GM19397 (cell line): ENCODE measurements around the gene GLT8D1.

Experiments
- ATAC-seq: cut with Tn5 transposase; IDR thresholded peaks from one replicate; pipeline ENCODE4 v1.9.1; 2021; ENCODE audit warnings: mild to moderate bottlenecking, moderate library complexity; ENCODE audit not compliant: unreplicated experiment

Gene GLT8D1

DNA sequence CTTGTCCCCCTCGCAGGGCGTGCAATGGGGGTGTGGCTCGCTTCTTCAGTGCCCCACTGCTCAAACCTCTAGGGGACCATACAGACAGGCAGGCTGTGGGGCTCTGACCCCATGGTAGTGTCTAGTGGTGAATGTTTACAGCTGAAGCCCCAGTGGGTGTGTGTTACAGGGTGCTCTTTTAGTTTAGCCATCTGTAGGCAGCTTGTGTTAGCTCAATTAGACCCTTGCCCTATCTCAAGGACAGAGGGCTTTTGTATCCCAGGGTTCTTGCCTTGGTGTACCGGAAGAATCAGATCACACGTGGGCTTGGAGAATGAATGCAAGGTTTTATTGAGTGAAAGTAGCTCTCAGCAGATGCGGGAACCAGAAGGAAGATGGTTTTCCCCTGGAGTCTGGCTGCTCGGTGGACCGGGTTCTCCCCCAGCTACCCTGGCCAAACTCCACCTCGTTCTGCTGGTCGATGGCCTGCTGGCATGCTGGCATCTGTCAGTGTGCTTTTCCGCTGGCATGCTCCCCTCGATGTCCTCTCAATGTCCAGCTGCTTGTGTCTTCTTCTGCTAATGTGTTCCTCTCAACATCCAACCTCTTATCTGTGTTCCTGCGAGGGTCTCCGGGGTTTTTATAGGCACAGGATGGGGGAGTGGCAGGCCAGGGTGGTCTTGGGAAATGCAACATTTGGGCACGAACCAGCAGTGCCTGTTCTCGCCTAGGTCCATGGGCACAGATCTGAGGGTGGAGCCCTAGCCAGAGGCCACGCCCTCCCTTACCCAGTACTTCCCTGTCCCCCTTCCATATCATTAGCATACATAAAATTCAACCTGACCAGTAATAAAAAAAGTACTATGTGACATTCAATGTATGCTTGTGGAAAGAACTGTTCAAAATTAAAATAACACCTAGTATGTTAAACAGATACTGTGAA lies 7.0 kb upstream of the GLT8D1 start:
- no peak for ATAC-seq

DNA sequence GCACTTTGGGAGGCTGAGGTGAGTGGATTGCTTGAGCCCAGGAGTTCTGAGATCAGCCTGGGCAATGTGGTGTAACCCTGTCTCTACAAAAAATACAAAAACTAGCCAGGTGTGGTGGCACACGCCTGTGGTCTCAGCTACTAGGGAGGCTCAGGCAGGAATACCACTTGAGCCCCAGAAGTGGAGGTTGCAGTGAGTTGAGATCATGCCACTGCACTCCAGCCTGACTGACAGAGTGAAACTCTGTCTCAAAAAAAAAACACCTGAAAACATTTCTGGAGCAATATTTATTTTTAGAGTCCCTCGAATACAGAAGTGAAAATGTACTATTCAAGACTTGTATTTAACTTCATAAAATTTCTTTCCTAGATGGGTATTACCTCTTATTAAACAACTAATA lies 4.9 kb upstream of the GLT8D1 start:
- ATAC-seq: no peak

DNA sequence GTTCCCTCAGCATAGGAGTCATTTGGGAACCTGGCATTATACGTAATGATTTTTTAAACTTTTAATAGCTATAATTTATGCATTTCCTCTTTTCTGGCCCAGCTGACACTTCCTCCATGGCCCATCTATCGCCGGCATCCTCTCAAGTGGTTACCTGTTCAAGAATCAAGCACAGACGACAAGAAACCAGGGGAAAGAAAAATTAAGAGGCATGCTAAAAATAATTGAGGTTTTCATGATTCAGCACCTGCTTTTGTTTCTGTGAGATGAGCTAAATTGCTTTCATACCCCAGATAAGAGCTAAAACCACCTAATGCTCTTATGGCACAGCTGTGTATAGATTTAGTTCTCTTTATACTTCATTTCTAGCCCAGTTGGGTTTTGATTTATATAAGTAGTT lies 2.0 kb upstream of the GLT8D1 start:
- no peak for ATAC-seq

DNA sequence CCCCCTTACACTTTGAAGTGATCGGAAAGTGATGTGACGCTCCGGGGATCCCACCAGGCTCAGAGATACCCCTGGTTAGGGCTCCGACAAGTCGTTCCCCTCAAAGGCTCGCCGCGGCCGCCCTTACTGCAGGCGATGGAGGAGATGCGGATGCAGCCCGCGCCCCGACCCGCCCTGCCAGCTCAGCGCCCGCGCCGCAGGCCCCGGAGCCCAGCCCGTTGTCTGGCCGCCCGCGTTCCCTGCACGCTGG lies 228 bp downstream of the GLT8D1 start:
- no peak for ATAC-seq

DNA sequence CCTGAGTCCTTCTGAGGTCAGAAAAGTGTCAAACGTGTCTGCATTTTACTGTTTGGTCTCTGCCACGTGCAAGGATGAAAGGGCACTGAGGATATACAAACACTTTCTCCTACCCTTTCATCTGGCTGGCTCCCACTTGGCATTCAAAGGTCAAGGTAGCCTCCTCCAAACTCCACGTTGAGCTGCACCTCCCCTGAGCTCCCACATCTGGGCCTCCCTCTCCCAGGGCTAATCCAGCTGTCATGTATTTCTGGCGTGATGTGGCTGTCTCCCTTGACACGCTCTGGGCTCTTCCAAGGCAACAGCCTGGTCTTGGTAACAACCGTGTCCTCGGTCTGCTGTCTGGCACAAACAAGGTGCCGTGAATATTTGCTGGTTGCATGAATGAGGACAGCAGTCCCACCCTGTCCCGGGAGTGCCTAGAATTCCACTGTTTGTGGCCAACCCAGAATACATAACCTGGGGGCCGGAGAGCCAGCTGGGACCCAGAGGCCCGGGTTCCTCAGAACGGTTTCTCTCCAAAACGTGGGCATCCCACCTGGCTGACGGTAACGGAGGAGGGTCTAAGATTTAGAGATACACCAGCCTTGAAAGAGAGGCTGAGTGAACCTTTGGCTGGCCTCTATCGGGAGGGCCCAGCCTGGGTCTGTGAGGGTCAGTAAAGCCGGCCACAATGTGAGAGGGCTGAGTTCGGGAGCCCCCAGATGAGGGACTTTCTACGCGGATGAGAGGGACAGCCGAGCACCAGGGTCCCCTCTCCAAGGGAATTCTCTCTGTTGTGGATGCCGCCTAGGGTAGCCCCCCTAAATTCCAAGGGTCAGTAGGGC lies 767 bp downstream of the GLT8D1 start:
- no peak for ATAC-seq

DNA sequence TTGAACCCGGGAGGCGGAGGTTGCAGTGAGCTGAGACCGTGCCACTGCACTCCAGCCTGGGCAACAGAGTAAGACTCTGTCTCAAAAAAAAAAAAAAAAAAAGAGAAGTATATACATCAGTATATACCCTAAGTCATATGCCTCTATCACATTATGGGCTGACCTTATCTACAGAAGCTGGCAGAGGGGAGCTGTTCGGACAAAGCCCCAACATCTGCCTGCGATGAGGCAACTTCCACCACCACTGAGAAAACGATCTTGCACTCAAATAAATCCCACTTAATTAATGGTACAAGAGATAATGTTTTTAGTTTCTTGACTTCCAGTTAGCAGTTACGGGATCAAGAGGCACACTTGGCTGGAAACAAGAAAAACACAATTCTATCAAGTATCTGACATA lies 2.2 kb downstream of the GLT8D1 start:
- ATAC-seq: no peak

DNA sequence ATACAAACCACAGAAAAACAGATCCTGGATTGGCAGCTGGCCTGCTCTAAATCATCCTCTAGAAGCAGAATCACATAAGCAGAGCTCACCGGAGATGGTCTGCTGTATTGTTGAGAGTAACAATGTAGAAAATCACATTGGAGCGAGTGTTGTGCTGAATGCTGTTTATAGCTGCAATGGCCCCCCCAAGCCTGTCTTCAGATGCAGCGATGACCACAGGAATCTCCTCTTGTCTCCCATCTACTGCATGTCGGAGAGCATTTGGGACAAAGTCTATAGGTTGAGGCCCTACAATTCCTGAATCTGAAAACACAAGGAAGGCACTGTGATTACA lies 8.0 kb downstream of the GLT8D1 start:
- no peak for ATAC-seq

DNA sequence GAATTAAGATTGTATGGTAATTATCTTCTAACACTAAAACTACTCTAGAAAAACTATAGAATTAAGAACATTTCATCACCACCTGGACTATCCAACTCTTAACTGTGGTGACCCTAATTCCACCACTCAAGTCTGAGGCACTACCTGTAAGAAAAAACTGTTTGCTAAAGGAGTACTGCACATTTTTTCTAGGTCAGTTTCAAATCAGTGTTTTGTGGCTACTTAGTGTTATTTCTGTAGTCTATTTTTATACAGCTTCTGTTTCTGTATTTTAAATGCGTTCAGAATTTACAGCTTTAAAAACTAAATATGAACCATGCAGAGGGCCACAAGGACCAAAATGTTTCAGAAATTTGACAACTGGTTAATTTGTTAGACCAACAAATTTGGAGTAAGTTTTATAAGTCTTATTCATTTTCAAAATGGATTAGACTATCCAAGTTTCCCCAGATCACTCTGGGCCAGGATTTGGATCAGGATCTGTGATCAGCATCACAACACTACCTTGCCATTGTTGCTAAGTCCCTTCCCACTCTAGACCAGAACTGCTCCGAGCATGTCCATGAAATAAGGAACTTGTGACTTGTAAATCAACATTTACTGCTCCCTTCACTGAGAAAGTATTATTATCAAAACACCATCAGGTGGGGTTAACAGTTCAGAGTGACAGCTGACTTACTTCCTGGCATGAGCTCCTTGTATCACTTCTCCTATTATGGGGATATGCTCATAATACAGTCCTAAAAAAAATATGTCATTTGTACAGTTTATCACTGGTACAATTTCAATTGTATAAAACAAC lies 8.6 kb downstream of the GLT8D1 start:
- ATAC-seq: no peak

DNA sequence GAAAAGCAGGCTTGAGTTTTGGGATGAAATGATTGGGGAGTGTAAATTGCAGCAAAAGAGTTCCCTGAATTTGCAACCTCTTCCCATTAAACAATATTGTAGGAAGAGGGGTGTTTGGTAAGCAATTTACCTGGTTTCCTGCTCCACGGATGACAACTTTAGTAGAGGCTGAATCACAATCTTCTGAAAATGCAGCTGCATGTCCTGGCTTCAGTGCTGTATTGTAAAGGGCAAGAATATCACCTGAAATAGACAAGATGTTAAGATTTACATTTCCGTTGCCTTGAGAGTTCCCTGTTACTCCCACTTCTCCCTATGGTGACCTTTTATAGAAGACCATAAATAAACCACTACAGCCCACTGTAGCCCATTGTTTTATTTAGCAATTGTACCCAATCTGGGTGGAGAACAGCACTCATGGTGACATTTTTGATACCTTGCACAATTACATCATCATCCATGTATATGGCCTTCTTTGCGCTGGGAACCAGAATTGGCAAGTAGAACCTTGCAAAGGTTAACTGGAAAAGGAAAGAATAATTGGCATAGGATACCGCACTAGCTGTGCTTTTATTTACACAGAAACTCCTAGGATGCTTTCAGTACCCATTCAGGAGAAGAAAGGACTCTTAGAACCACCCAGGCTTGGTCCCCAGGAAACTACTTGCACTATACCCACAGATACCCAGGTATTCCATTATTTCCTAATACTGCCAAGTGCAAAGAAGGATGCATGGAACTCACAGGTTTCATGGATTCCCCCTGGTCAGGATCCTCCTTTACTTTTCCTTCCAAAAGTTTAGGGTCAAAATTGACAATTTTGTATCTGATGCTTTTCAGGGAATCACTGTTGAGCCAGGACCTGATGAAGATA lies 9.6 kb downstream of the GLT8D1 start:
- ATAC-seq: no peak

DNA sequence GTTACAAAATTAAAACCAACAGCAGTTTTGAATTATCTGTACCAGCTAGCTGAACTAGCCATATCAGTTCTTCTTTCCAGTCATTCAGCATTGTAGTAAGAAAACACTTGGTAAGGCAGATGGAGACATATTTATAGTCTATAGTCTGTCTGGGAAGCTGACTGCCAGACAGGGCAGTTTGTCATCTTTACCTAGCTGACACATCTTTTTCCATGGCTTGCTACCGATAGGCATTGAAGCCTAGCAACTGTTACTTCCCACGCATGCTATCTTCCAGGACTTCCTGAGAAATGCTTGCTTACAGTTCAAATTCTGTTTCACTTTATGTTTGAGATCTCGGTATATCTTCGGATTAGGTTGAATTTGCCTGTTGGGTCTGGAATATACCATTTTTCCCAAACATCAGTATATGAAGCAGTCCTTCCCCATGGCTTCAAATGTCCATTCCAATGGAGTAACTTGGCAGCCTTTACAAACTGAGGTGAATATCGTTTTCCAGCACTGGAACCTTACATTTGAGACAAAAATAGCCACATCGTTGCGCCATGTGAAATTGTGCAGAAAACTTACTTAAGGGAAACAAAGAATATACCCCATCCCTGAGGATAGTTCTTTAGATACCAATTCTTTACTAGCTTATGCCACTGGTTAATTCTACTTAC lies 10.9 kb downstream of the GLT8D1 start:
- no peak for ATAC-seq

DNA sequence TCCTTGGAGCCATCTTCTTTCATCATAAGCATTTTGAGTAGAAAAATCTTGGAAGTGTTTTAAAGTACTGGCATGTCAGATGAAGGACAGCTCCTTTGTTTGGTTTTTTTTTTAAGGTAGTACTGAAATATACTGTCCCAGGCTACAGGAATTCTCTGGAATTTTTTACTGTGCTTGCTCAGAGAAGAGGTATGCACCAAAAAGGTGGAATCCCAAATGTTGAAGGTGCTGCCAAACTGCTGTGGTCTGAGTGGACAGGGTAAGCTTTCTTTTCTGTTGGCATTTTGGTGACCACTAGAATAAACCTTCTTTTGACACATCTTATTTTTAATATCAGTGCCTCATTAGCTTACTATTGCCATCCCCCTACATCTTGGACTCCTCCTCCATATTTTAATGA lies 12.5 kb downstream of the GLT8D1 start:
- no peak for ATAC-seq

DNA sequence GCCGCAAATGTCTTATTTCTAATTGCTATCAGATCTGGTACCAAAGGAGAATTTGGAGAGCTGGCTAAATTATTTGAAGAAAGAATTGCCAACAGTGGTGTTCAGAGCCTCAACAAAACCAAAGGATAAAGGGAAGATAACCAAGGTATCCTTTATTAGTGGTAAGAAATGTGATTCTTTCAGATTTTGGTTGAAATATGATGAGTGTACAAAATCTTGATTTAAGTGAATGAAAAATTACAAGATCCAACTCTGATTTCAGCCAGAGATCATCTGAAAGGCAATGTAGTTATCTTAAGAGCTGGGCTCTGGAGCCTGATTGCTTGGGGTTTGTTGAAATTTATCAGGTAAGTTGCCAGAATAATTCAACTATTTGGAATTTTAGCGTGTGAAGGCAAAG lies 15.0 kb downstream of the GLT8D1 start:
- no peak for ATAC-seq

DNA sequence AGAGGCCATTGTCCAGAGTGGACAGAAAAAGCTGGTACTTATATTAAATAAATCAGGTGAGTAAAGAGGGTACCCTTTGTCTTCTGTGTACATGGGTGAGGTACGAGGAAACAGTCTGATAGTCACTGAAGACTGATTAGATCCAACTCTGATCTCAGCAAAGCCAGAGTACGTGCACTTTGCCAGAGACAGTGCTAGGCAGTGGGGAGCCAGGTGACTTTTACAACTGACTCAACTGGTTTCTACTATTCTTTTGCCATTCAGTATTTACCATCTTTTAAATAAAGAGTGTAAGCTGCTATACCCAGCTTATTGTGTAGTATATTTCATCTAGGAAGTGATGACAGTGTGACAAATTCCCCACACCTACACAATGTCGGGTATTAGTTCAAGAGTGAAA lies 16.4 kb downstream of the GLT8D1 start:
- ATAC-seq: no peak

DNA sequence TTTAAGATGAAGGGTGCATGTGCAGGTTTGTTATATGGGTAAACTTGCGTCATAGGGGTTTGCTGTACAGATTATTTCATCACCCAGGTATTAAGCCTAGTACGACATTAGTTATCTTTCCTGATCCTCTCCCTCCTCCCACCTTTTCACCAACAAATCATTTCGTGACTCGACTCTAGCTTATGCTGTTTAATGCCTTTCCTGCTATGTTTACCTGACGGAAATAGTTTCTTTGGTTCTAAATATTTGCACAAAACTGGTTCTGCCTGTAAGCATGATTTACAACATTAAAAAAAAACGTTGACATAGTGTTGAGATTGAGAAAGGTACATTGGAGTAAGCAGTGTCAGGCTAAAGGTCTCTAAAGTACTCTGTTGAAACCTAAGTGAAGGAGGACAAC lies 17.3 kb downstream of the GLT8D1 start:
- no peak for ATAC-seq

DNA sequence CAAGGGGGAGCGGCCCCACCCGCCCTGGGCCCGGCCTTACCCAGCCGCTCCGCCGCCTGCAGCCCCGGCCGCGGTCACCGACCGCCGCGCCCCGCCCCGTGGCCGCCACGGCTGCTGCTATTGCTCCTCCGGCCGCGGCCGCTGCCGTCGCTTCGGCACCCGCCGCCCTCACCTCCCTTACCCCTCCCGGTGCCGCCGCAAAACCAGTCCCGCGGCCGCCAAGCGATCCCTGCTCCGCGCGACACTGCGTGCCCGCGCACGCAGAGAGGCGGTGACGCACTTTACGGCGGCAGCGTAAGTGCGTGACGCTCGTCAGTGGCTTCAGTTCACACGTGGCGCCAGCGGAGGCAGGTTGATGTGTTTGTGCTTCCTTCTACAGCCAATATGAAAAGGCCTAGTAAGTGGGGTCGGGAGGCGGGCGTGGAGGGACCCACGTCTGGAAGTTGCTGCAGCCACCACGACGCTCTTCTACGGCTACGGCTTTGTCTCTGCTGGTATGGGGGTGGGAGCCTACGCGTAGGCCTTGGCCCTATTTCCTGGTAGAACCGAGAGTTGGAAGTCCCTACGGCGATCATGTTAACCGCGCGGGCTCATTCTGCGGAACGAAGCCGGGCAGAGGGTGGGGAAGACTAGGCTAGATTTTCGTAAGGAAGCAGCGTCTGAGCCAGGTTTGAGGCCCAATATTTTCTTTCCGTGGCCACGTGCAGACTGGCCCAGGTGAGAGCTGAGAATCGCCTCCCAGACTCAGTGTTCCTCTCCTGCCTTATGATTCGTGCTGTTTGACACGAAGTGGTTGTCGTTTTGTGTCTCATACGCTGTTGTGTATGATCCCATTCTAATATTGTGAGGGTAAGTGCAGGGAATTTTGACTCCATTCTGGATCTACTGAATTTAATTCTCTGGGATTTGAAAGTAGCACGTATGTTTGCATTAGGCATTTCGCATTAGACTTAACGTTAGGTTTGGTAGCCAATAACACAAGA lies 19.6 kb downstream of the GLT8D1 start, which contains the start of the genes GNL3 and PBRM1:
Gene GNL3, plus strand, starts transcription at position 324 of the 983 bp plus-strand sequence. Its CDS starts 61 bp downstream, at position 385.
Gene PBRM1, minus strand, starts transcription at position 205 of the 983 bp plus-strand sequence.
- ATAC-seq: peak; percentile 86

DNA sequence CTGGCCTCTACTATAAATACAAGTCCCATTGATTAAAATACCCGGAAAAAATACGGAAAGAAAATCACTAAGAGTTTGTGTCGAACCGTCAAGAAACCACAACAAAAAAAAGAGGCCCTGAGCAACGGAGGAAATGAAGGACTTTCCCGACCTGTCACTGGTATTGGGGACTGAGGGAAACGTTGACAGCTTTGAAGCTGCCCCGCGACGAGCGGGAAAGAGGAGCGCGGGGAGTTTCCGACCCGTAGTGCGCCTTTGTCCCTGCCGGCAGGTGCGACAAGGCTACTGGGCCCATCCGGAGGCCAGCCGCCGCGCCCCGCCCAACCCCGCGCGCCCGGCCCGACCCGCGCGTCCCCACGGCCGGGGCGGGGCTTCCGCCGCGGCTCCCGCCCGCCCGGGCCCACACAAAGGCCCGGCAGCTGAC lies 20.3 kb downstream of the GLT8D1 start:
- peak; percentile 87 for ATAC-seq

DNA sequence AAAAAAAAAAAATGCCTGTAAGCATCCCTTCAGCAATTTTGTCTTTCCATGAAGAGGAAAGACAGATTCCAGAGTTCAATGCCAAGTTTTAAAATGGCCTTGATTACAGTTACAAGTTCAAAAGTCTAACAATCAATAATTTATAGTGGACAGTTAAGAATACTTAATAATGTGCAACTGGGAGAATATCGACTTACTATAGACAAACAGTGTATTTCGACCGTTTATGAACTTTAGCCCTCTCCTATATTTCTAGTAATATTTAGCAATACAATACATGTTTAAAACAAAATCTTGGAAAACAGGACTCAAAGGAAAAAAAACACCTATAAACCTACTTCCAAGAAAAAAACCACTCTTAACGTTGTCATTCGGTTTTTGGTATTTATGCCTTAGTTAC lies 21.4 kb downstream of the GLT8D1 start:
- no peak for ATAC-seq

DNA sequence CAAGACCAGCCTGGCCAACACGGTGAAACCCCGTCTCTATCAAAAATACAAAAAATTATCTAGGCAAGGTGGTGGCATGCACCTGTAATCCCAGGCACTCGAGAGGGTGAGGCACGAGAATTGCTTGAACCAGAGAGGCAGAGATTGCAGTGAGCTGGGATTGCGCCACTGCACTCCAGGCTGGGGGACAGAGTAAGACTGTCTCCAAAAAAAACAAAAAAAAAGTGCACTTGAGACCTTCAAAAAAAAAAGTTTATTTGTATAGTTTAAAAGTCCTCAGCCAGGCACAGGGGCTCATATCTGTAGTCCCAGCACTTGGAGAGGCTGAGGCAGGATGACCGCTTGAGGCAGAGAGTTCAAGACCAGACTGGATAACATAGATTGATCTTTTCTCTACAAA lies 22.0 kb downstream of the GLT8D1 start:
- ATAC-seq: no peak

DNA sequence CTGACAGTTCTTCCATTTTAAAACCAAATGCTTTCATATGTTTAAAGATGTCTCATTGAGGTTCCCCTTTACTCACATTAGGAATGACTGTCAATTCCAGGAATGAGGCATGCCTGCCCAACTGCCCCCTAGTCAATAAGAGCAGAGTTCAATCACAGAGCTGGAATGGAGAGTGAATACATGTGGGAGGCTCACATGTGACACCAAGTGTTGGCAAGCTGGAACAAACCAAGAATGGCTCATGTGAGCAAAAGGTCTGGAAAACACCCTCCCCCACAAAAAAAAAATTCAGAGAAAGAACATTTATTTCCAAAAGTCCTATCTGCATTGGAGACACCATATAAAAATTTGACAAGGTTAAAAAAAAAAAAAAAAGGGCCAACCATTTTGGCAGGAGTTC lies 23.6 kb downstream of the GLT8D1 start:
- ATAC-seq: no peak
